Measurements from ENCODE around the gene DLGAP1. TPM values are rescaled to one million over a fixed set of nuclear protein-coding genes. Genes with fewer than 3 reads are reported as not detected.

Gene DLGAP1
- total and polyA plus RNA-seq, 9 donors, result 2.0 to 42.7 (median 3.8) TPM

- intact Hi-C loops (cut with DNase I), result loop anchor here (2.0 to 10.0 kb wide), 7 partner anchors 145 to 215 kb away; partner anchors contain the start of gene MYL12A (in 1 of the 4)
- peak within 1 kb of the TSS; percentile 66 for H3K4me3 ChIP-seq
- DNase-seq, result peak; percentile 82 to 89 (median 87)
- 0 to 1% (median 1%) methylated on average over 55 to 71 of the region's 71 CpGs for WGBS, 3 donors
- H3K4me1 ChIP-seq (ENCODE audit: insufficient read depth), result peaks cover 6% of the 10 kb centered on the region
- H3K27ac ChIP-seq, result peak within 1 kb of the TSS; percentile 72 to 97
- no peaks in the 10 kb centered on the region for H3K9me3 ChIP-seq
- H3K36me3 ChIP-seq, result no peaks in the 10 kb centered on the region
- TF ChIP-seq EP300 (IDR thresholded peaks at IDR 0.05) (peak; percentile 8), POLR2A (IDR thresholded peaks at IDR 0.05) (peak; percentile 57)
- TF ChIP-seq, protein P1, sequence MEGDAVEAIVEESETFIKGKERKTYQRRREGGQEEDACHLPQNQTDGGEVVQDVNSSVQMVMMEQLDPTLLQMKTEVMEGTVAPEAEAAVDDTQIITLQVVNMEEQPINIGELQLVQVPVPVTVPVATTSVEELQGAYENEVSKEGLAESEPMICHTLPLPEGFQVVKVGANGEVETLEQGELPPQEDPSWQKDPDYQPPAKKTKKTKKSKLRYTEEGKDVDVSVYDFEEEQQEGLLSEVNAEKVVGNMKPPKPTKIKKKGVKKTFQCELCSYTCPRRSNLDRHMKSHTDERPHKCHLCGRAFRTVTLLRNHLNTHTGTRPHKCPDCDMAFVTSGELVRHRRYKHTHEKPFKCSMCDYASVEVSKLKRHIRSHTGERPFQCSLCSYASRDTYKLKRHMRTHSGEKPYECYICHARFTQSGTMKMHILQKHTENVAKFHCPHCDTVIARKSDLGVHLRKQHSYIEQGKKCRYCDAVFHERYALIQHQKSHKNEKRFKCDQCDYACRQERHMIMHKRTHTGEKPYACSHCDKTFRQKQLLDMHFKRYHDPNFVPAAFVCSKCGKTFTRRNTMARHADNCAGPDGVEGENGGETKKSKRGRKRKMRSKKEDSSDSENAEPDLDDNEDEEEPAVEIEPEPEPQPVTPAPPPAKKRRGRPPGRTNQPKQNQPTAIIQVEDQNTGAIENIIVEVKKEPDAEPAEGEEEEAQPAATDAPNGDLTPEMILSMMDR (IDR thresholded peaks at IDR 0.05), result no peak
- H3K27me3 ChIP-seq, result no peaks in the 10 kb centered on the region
Observed at GRCh38 chr18:3450012-3450798, 1004.9 kb downstream of the DLGAP1 start, which contains the start of gene TGIF1. Gene TGIF1 (plus strand): TSS chr18:3450172. CDS start chr18:3450490, 318 bp downstream.

DNA sequence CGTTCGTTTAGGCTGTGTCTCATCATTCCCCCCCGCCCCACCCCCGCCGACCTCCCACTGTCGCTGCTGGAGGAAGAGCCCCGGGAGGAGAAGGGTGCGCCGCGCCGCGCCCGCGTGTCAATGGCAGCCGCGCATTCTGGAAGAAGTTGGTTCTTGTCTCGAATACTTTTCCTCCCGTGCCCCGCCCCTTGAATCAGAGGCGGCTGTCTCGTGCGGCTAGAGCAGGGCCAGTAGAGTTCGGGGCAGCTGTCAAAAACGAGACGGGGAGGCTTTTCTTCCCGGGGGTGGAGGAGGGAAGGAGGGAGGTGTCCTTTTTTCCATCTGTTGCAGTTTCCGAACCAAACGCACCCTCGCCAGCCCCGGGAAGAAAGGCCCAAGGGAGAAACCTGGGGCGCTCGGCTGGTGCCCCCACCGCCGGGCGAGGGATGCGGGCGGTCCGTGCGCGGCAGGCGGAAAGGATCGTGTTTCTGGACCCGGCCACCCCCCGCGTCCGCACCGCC, 1005.5 kb downstream of the DLGAP1 start:
- intact Hi-C loops (cut with DNase I), result loop anchor here (2.0 to 10.0 kb wide), 10 partner anchors 143 to 218 kb away; partner anchors contain the start of genes MYL12A (in 1 of the 4) and MYL12B (in 1 of the 4)
- TF ChIP-seq, protein P1 (IDR thresholded peaks at IDR 0.05), result no peak
- TF ChIP-seq EP300 (IDR thresholded peaks at IDR 0.05) (no peak), POLR2A (IDR thresholded peaks at IDR 0.05) (no peak)
- no peaks in the 10 kb centered on the region for H3K36me3 ChIP-seq
- no peaks in the 10 kb centered on the region for H3K9me3 ChIP-seq
- 0 to 1% (median 0%) methylated on average over 32 to 47 of the region's 47 CpGs for WGBS, 3 donors
- peak overlapping the region; percentile 66 for H3K4me3 ChIP-seq
- H3K4me1 ChIP-seq (ENCODE audit: insufficient read depth), result peaks cover 6% of the 10 kb centered on the region
- peak; percentile 67 to 81 (median 75) for DNase-seq
- H3K27me3 ChIP-seq, result no peaks in the 10 kb centered on the region
- peak overlapping the region; percentile 72 to 97 for H3K27ac ChIP-seq

DNA sequence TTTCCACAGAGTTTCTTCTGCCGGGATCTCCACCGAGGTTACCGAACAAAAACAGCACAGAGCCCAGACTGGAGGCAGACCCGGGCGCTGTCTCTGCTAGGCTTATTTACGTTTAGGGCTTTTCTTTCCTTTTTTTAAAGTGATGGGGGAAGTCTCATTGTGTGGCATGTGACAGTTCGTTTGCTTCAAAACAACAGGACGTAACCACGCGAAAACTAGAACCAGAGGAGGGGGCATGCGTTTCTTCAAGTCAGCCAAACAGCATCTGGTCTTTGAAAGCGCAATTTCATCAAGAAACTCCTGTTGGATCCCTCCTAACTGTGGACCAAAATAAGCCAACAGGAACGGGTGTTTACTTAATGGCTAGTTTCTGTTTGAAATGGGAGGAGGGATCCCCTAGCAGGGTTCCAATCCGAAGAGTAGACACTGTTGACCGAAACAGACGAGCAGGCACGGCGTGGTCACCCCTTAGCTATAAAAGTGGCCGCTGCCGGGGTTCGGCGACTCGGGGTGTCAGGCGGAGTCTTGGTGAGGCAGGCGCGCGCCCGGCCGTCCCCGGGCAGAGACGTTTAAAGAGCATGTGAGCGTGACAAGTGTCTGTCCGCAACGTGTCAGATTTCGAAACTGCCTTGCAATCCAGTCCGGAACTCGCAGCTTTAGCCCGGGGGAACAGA, 1006.1 kb downstream of the DLGAP1 start:
- Histone ChIP-seq H3K36me3 (no peaks in the 10 kb centered on the region), H3K27ac (peak overlapping the region; percentile 72 to 97), H3K4me1 (ENCODE audit: insufficient read depth) (peaks cover 6% of the 10 kb centered on the region), H3K9me3 (no peaks in the 10 kb centered on the region), H3K4me3 (peak overlapping the region; percentile 66), H3K27me3 (no peaks in the 10 kb centered on the region)
- DNase-seq, result peak; percentile 41 to 76 (median 69)
- TF ChIP-seq POLR2A (IDR thresholded peaks at IDR 0.05) (peak; percentile 58), EP300 (IDR thresholded peaks at IDR 0.05) (no peak)
- TF ChIP-seq, protein P1 (IDR thresholded peaks at IDR 0.05), result no peak
- intact Hi-C loops (cut with DNase I), result loop anchor here in 3 of 4 donors (5.0 kb wide), 3 partner anchors 143 to 218 kb away; partner anchors contain the start of gene MYL12B (in 1 of the 3)
- WGBS, 3 donors, result 0 to 1% (median 0%) methylated on average over 33 to 38 of the region's 38 CpGs
